ENCODE results near the gene UBE2D2. TPM values are rescaled to one million over a fixed set of nuclear protein-coding genes. Genes with fewer than 3 reads are reported as not detected.

The UBE2D2 gene
- polyA plus RNA-seq, 2 of the 4 experiments (the other 2 are of a cell fraction): 74.8 to 115 TPM

GRCh38 chr5:139514486-139514856 lies 46.7 kb upstream of the UBE2D2 start:
- ATAC-seq (no peak), DNase-seq (ENCODE audit: low read depth in 1 of 2, low spot score in 1 of 2) (no peak), FAIRE-seq (no peak)
- TF ChIP-seq HMGXB4 (CRISPR knock-in tag; IDR thresholded peaks at IDR 0.05; ENCODE audit: borderline replicate concordance) (no peak), E2F6 (IDR thresholded peaks at IDR 0.05; ENCODE audit: borderline replicate concordance, low read depth) (no peak), FOSL2 (IDR thresholded peaks at IDR 0.05) (no peak), FOSL2 (CRISPR knock-in tag; IDR thresholded peaks at IDR 0.05) (no peak), CEBPB (IDR thresholded peaks at IDR 0.05) (no peak), EHMT2 (IDR thresholded peaks at IDR 0.05; ENCODE audit: low read depth) (no peak), CBX2 (IDR thresholded peaks at IDR 0.05; ENCODE audit: borderline replicate concordance, low read depth) (no peak), SMC3 (IDR thresholded peaks at IDR 0.05) (no peak), EHF (CRISPR knock-in tag; IDR thresholded peaks at IDR 0.05) (no peak), NFE2L2 (conservative IDR thresholded peaks at IDR 0.05; ENCODE audit: low read length) (no peak), USF2 (IDR thresholded peaks at IDR 0.05) (no peak), ELK1 (IDR thresholded peaks at IDR 0.05; ENCODE audit: low read depth, low read length) (no peak)
- 66% methylated on average over 2 of the region's 2 CpGs for WGBS (ENCODE audit: missing lambda C conversion rate)
- no peaks in the 10 kb centered on the region for H3K9me3 ChIP-seq
- no peak overlapping the region for H3K4me2 ChIP-seq
- POLR2A ChIA-PET: interaction anchor here (1.3 kb wide), 1 partner anchor 47 kb away, joined by 3 read pairs; the partner anchor contains the start of gene UBE2D2
- H3K4me3 ChIP-seq: no peak overlapping the region
- H3K4me1 ChIP-seq: 0 out of 3 replicates have a peak, but pooled peaks cover 3% of the 10 kb centered on the region
- CTCF ChIA-PET: interaction anchor here (0.6 to 16.3 kb wide), 22 partner anchors 10 to 921 kb away, joined by 3 to 392 read pairs (median 6); partner anchors contain the start of gene DNAJC18
- H3K27ac ChIP-seq: no peak overlapping the region

- H3K4me2 ChIP-seq: peak overlapping the region; percentile 88
- H3K4me1 ChIP-seq: 0 out of 3 replicates have a peak, but pooled peaks cover 3% of the 10 kb centered on the region
- H3K9me3 ChIP-seq: no peaks in the 10 kb centered on the region
- FAIRE-seq: no peak
- CTCF ChIA-PET: interaction anchor here (0.6 to 16.3 kb wide), 34 partner anchors 11 to 142 kb away, joined by 3 to 392 read pairs (median 4); partner anchors contain the start of genes STING1 and UBE2D2
- peak overlapping the region; percentile 91 to 92 for H3K27ac ChIP-seq
- ATAC-seq: peak; percentile 86 to 91
- peak; percentile 89 to 94 for DNase-seq (ENCODE audit: low read depth in 1 of 2, low spot score in 1 of 2)
- H3K4me3 ChIP-seq: peak overlapping the region; percentile 50
- 4% methylated on average over 54 of the region's 56 CpGs for WGBS (ENCODE audit: missing lambda C conversion rate)
- POLR2A ChIA-PET: interaction anchor here (0.6 to 1.0 kb wide), 4 partner anchors 15 to 244 kb away, joined by 3 to 7 read pairs (median 4); partner anchors contain the start of gene UBE2D2
- TF ChIP-seq NFE2L2 (conservative IDR thresholded peaks at IDR 0.05; ENCODE audit: low read length): no peak
- TF ChIP-seq CBX2 (IDR thresholded peaks at IDR 0.05; ENCODE audit: borderline replicate concordance, low read depth): no peak
- no peak for TF ChIP-seq EHMT2 (IDR thresholded peaks at IDR 0.05; ENCODE audit: low read depth)
- TF ChIP-seq E2F6 (IDR thresholded peaks at IDR 0.05; ENCODE audit: borderline replicate concordance, low read depth): peak; percentile 64
- TF ChIP-seq, protein P1, sequence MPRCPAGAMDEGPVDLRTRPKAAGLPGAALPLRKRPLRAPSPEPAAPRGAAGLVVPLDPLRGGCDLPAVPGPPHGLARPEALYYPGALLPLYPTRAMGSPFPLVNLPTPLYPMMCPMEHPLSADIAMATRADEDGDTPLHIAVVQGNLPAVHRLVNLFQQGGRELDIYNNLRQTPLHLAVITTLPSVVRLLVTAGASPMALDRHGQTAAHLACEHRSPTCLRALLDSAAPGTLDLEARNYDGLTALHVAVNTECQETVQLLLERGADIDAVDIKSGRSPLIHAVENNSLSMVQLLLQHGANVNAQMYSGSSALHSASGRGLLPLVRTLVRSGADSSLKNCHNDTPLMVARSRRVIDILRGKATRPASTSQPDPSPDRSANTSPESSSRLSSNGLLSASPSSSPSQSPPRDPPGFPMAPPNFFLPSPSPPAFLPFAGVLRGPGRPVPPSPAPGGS (IDR thresholded peaks at IDR 0.05): peak; percentile 79; the same call in 1 of the 3 replicates
- peak; percentile 80 for TF ChIP-seq SMC3 (IDR thresholded peaks at IDR 0.05)
- peak; percentile 80 for TF ChIP-seq MAX (IDR thresholded peaks at IDR 0.05)
- TF ChIP-seq CHD2 (IDR thresholded peaks at IDR 0.05; ENCODE audit: low read length, partially characterized antibody): no peak
- TF ChIP-seq REST (IDR thresholded peaks at IDR 0.05): no peak
- TF ChIP-seq PHF8 (IDR thresholded peaks at IDR 0.05; ENCODE audit: borderline replicate concordance, low read depth): peak; percentile 83; the same call in 1 of the 2 replicates
- no peak for TF ChIP-seq NPAS2 (CRISPR knock-in tag; IDR thresholded peaks at IDR 0.05; ENCODE audit: borderline replicate concordance)
- TF ChIP-seq ESRRA (IDR thresholded peaks at IDR 0.05; ENCODE audit: borderline replicate concordance, low read length): peak; percentile 98
- TF ChIP-seq, protein P2, sequence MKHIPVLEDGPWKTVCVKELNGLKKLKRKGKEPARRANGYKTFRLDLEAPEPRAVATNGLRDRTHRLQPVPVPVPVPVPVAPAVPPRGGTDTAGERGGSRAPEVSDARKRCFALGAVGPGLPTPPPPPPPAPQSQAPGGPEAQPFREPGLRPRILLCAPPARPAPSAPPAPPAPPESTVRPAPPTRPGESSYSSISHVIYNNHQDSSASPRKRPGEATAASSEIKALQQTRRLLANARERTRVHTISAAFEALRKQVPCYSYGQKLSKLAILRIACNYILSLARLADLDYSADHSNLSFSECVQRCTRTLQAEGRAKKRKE (CRISPR knock-in tag; IDR thresholded peaks at IDR 0.05; ENCODE audit: low read depth): 0 out of 2 replicates have a peak, but pooled peaks have one; percentile 47
Observed at GRCh38 chr5:139517683-139518564, 43.2 kb upstream of the UBE2D2 start.
